ENCODE measurements around the gene TUBGCP6. TPM values are rescaled to one million over a fixed set of nuclear protein-coding genes. Genes with fewer than 3 reads are reported as not detected.

TUBGCP6 gene
- total and polyA plus RNA-seq, 10 of the 15 experiments (the other 5 are each of a cell fraction or from before 2014, with no cell fraction given), result 0.74 to 41.4 (median 19.4) TPM

DNA sequence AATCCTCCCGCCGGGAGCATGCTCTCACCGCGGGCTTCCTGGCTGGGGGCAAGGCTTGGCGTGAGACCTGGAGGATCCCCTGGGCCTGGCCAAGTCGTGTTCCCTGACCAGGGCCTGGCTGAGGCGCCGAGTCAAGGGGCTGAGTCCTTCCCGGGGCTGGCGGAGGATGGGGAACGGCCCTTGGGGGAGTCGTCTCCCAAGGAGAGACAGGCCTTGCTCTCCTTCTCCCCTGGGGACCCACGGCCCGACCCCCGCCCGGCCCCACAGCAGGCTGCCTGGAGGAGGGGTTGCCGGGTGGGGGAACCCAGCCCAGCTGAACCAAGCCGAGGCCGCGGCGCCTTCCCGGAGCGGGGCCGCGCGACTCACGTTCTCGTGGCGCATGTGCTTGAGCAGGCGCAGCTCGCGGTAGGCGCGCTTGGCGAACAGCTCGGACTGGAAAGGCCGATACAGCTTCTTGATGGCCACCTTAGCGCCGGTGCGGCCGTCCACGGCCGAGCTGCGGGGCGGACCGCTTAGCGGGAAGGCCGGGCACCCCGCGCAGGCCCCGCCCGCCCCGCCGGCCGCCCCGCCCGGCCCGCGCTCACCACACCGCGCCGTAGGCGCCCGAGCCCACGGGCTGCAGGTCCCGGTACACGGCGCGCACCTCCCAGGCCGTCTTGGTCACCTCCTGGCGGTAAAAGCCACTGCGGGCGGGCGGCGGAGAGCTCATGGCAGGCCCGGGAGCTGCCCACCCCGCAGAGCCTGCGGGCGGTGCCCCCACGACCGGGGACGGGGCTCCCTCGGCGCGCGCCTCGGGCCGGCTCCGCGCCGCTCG lies 16.2 kb upstream of the TUBGCP6 start (continued):
- TF ChIP-seq, protein P1, sequence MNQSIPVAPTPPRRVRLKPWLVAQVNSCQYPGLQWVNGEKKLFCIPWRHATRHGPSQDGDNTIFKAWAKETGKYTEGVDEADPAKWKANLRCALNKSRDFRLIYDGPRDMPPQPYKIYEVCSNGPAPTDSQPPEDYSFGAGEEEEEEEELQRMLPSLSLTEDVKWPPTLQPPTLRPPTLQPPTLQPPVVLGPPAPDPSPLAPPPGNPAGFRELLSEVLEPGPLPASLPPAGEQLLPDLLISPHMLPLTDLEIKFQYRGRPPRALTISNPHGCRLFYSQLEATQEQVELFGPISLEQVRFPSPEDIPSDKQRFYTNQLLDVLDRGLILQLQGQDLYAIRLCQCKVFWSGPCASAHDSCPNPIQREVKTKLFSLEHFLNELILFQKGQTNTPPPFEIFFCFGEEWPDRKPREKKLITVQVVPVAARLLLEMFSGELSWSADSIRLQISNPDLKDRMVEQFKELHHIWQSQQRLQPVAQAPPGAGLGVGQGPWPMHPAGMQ (IDR thresholded peaks at IDR 0.05; ENCODE audit: borderline replicate concordance), result no peak
- TF ChIP-seq SMARCA5 (IDR thresholded peaks at IDR 0.05), result 0 out of 2 replicates have a peak, but pooled peaks have one; percentile 53
- peak; percentile 37; the same call in 1 of the 2 replicates for TF ChIP-seq GATAD2B (conservative IDR thresholded peaks at IDR 0.05; ENCODE audit: low read depth)
- TF ChIP-seq BHLHE40 (IDR thresholded peaks at IDR 0.05; ENCODE audit: borderline replicate concordance in 1 of 2, low read depth in 2 of 2, low read length in 1 of 2), result peak in 1 of 2 experiments; percentile 77; a peak in 2 of 4 replicates
- TF ChIP-seq NRF1 (conservative IDR thresholded peaks at IDR 0.05; ENCODE audit: low read depth, low read length), result peak; percentile 35; the same call in 1 of the 2 replicates
- TF ChIP-seq EED (IDR thresholded peaks at IDR 0.05; ENCODE audit: low read depth), result peak; percentile 32; the same call in 1 of the 2 replicates

GRCh38 chr22:50260434-50260800 lies 15.6 kb upstream of the TUBGCP6 start:
- intact Hi-C loops (cut with micrococcal nuclease; ENCODE audit: unreplicated experiment) (no loop called here), in situ Hi-C loops (cut with MboI) (no loop called here)
- DNase-seq (ENCODE audit: low read depth, low spot score), result no peak
- Histone ChIP-seq H3K27me3 (replicated peaks in 1 of 2; ENCODE audit: control insufficient read depth in 2 of 2, insufficient read depth in 2 of 2, low read length in 1 of 2) (no peaks in the 10 kb centered on the region), H3K79me2 (ENCODE audit: control insufficient read depth, insufficient read depth, low read length) (peaks cover 8% of the 10 kb centered on the region), H4K20me1 (ENCODE audit: control insufficient read depth, insufficient read depth) (no peaks in the 10 kb centered on the region), H3K4me1 (ENCODE audit: control insufficient read depth, insufficient read depth, low read length) (peaks cover 14% of the 10 kb centered on the region), H3K27ac (ENCODE audit: control insufficient read depth, insufficient read depth) (peak overlapping the region; percentile 52), H2AFZ (ENCODE audit: control insufficient read depth, low read depth, low read length) (no peak overlapping the region), H3K36me3 (ENCODE audit: control insufficient read depth in 2 of 2, insufficient read depth in 2 of 2, low read length in 1 of 2) (no peaks in the 10 kb centered on the region; a peak in 1 of 4 replicates), H3K4me2 (ENCODE audit: control insufficient read depth, insufficient read depth) (peak overlapping the region; percentile 98), H3K9me3 (replicated peaks; ENCODE audit: control insufficient read depth, insufficient read depth, low read length) (no peaks in the 10 kb centered on the region), H3K4me3 (peak overlapping the region; percentile 89), H3K9ac (ENCODE audit: control insufficient read depth, insufficient read depth, low read length) (peak overlapping the region; percentile 73)
- ChIA-PET POLR2A (interaction anchor here (0.5 to 3.3 kb wide), 2 partner anchors 10 to 338 kb away, joined by 3 to 15 read pairs; partner anchors contain the start of gene HDAC10), RAD21 (ENCODE audit: unreplicated experiment) (no interaction called here), CTCF (interaction anchor here (0.8 to 1.7 kb wide), 6 partner anchors 8 to 82 kb away, joined by 3 to 6 read pairs (median 4); partner anchors contain the start of gene HDAC10), SMC1A (ENCODE audit: uncharacterized antibody, unreplicated experiment) (no interaction called here)
- no peak for FAIRE-seq
- no TSS peak for BruUV-seq (replicated peaks)
- WGBS (ENCODE audit: insufficient coverage, insufficient replicate concordance, low lambda C conversion rate, missing lambda C conversion rate), result 48% methylated on average over 6 of the region's 11 CpGs
- peak; percentile 19 for ATAC-seq
- TF ChIP-seq RAD21 (IDR thresholded peaks at IDR 0.05; ENCODE audit: insufficient read depth, low read depth, low read length), result no peak
- no peak for TF ChIP-seq STAT3 (IDR thresholded peaks at IDR 0.05; ENCODE audit: low read depth, low read length)
- no peak for TF ChIP-seq RBBP5 (conservative IDR thresholded peaks at IDR 0.05)
- TF ChIP-seq USF2 (IDR thresholded peaks at IDR 0.05; ENCODE audit: borderline replicate concordance, low read depth, low read length), result no peak
- TF ChIP-seq MXI1 (IDR thresholded peaks at IDR 0.05; ENCODE audit: low read depth, low read length), result no peak
